H1 (cell line): Measurements from ENCODE around the gene PDIA5.

Source experiments
- EP300 ChIP-seq, 2 experiments: IDR thresholded peaks; 1 replicate in 1 of 2; 2 replicates in 1 of 2; pipeline ENCODE4 v1.6.1; 2011 to 2012; ENCODE audit warnings: low read depth in 2 of 2, low read length in 2 of 2, mild to moderate bottlenecking in 2 of 2, borderline replicate concordance in 1 of 2, inconsistent platforms in 1 of 2, moderate library complexity in 1 of 2
- EZH2 ChIP-seq: fragments of 200-600 bp; sonication (generic); IDR thresholded peaks from 2 replicates; pipeline ENCODE4 v1.7.1; 2012; ENCODE audit warnings: low read depth, mild to moderate bottlenecking, moderate library complexity, low read length, inconsistent platforms; ENCODE audit not compliant: severe bottlenecking
- NRF1 ChIP-seq: IDR thresholded peaks from 2 replicates; pipeline ENCODE4 v1.6.1; 2011; ENCODE audit warnings: mild to moderate bottlenecking, low read depth, low read length, improper control_type of control experiment
- PHF8 ChIP-seq: fragments of 200-600 bp; sonication (generic); conservative IDR thresholded peaks from 2 replicates; pipeline ENCODE4 v1.7.1; 2012; ENCODE audit warnings: low read depth, mild to moderate bottlenecking, inconsistent platforms, low read length, moderate library complexity
- POLR2A ChIP-seq, 2 experiments: IDR thresholded peaks; 1 replicate in 1 of 2; 2 replicates in 1 of 2; pipeline ENCODE4 v1.6.1; 2011; ENCODE audit warnings: low read depth in 2 of 2, low read length in 2 of 2, mild to moderate bottlenecking in 2 of 2; ENCODE audit errors: control extremely low read depth in 1 of 2
- RBBP5 ChIP-seq: IDR thresholded peaks from 2 replicates; pipeline ENCODE4 v1.7.1; 2012; ENCODE audit warnings: low read depth, mild to moderate bottlenecking, inconsistent platforms, low read length, moderate library complexity, borderline replicate concordance
- TBP ChIP-seq: IDR thresholded peaks from 2 replicates; pipeline ENCODE4 v1.6.1; 2011; ENCODE audit warnings: low read depth, low read length, improper control_type of control experiment
- ZNF274 ChIP-seq: IDR thresholded peaks from 2 replicates; pipeline ENCODE4 v1.7.0; 2012; ENCODE audit warnings: low read length, borderline replicate concordance; ENCODE audit errors: extremely low read depth
- TF ChIP-seq, protein P1 (sequence below), 3 experiments: IDR thresholded peaks; 1 replicate in 2 of 3; 2 replicates in 1 of 3; pipeline versions ENCODE4 v1.5.1 to v1.6.1; 2011; ENCODE audit warnings: low read length in 3 of 3, mild to moderate bottlenecking in 3 of 3, inconsistent platforms in 2 of 3, low read depth in 1 of 3, moderate library complexity in 1 of 3; ENCODE audit not compliant: insufficient read depth in 1 of 3; ENCODE audit errors: control extremely low read depth in 1 of 3

DNA sequence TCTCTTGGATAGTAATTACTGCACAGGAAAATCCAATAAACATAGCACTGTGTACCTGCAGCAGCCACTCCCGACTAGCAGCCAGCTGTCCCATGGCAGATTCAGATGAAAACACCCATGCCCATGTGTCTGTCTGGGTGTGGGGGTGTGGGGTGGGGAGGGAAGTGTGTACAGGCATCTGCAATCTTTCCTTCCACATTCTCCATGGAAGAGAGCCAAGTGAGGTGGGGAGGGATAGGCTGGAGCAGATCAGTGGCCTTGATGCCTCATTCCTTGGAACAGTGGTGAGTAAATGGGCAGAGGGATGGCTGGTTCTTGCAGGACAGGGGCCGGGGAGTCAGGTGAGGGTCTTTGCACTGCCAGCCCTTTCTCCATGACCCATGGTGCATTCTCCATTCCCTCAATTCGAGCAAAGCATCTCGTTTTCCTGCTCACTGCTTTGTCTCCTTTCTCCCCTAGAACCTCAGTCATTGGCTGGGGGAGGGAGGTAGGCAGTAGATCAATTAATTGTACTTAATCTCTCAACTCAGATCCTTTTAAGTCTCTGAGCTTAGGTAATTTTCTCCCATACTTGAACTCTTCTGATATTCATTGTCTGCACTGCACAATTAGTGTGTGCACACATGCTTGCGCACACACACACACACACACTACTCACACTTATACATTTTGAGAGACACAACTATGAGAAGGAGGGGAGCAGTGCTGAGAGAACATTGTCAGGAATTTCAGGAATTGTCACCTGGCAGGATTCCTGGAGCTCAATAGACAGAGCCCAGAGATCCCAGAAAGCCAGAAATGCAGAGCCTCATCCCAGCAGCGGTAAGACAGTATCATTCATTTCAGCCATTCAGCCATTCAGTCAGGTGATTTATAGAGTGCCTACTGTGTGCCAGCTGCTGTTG, 31.9 kb downstream of the PDIA5 start:
- TF ChIP-seq, protein P1, sequence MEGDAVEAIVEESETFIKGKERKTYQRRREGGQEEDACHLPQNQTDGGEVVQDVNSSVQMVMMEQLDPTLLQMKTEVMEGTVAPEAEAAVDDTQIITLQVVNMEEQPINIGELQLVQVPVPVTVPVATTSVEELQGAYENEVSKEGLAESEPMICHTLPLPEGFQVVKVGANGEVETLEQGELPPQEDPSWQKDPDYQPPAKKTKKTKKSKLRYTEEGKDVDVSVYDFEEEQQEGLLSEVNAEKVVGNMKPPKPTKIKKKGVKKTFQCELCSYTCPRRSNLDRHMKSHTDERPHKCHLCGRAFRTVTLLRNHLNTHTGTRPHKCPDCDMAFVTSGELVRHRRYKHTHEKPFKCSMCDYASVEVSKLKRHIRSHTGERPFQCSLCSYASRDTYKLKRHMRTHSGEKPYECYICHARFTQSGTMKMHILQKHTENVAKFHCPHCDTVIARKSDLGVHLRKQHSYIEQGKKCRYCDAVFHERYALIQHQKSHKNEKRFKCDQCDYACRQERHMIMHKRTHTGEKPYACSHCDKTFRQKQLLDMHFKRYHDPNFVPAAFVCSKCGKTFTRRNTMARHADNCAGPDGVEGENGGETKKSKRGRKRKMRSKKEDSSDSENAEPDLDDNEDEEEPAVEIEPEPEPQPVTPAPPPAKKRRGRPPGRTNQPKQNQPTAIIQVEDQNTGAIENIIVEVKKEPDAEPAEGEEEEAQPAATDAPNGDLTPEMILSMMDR (IDR thresholded peaks at IDR 0.05; ENCODE audit: control extremely low read depth in 1 of 3, insufficient read depth in 1 of 3, low read depth in 1 of 3, low read length in 3 of 3): no peak
- TF ChIP-seq EZH2 (no peak), PHF8 (no peak), EP300 (IDR thresholded peaks at IDR 0.05; ENCODE audit: borderline replicate concordance in 1 of 2, low read depth in 2 of 2, low read length in 2 of 2) (no peak), POLR2A (IDR thresholded peaks at IDR 0.05; ENCODE audit: control extremely low read depth in 1 of 2, low read depth in 2 of 2, low read length in 2 of 2) (no peak), TBP (no peak), NRF1 (no peak), RBBP5 (no peak; the same call in 1 of the 2 replicates), ZNF274 (no peak)
